Stomach (tissue), 9 donors: Measurements from ENCODE around the gene MYO16. TPM values are rescaled to one million over a fixed set of nuclear protein-coding genes. Genes with fewer than 3 reads are reported as not detected.

Experiments used
- DNase-seq, 2 donors: peaks; one replicate each; pipeline versions ENCODE4 v3.0.0 to v3.0.0-alpha.2; 2013 to 2019
- H3K27ac ChIP-seq, 5 donors: fragments of 200-600 bp in 4 of 5; sonication (generic) in 4 of 5; one replicate each; pipeline ENCODE4 v1.5.1; 2013 to 2019; ENCODE audit warnings: mild to moderate bottlenecking in 1 of 5, moderate library complexity in 1 of 5
- H3K27me3 ChIP-seq, 3 donors: fragments of 200-600 bp; sonication (generic); one replicate each; pipeline ENCODE4 v1.5.1; 2017 to 2019; ENCODE audit warnings: mixed run types in 1 of 3
- H3K36me3 ChIP-seq, 4 donors: fragments of 200-600 bp; sonication (generic); 1 replicate in 3 of 4; 2 replicates in 1 of 4; pipeline ENCODE4 v1.5.1; 2016 to 2019
- H3K4me1 ChIP-seq, 4 donors: fragments of 200-600 bp; sonication (generic); one replicate each; pipeline ENCODE4 v1.5.1; 2016 to 2019
- H3K4me3 ChIP-seq, 4 donors: fragments of 200-600 bp; sonication (generic) in 3 of 4; one replicate each; pipeline ENCODE4 v1.5.1; 2016 to 2019; ENCODE audit warnings: mild to moderate bottlenecking in 1 of 4
- H3K9me3 ChIP-seq, 4 donors: fragments of 200-600 bp; sonication (generic); one replicate each; pipeline ENCODE4 v1.5.1; 2016 to 2019
- CTCF ChIP-seq, 7 experiments: fragments of 450-650 bp in 4 of 7; fragments of 200-600 bp in 3 of 7; sonication (generic) in 3 of 7; IDR thresholded peaks; one replicate each; pipeline ENCODE4 v1.5.1; 2016 to 2019; ENCODE audit warnings: antibody characterized with exemption in 7 of 7, control low read depth in 2 of 7, mild to moderate bottlenecking in 1 of 7
- EP300 ChIP-seq: sonication (generic); formaldehyde crosslinking; IDR thresholded peaks from one replicate; pipeline ENCODE4 v1.6.1; 2017; ENCODE audit warnings: antibody characterized with exemption
- POLR2A ChIP-seq, 4 donors: fragments of 450-650 bp; IDR thresholded peaks; one replicate each; pipeline ENCODE4 v1.6.1; 2016; ENCODE audit warnings: antibody characterized with exemption in 4 of 4, control low read depth in 2 of 4, mild to moderate bottlenecking in 1 of 4, moderate library complexity in 1 of 4
- POLR2AphosphoS5 ChIP-seq, 3 donors: sonication (generic); formaldehyde crosslinking; IDR thresholded peaks; one replicate each; pipeline ENCODE4 v1.6.1; 2016; ENCODE audit warnings: antibody characterized with exemption in 3 of 3
- WGBS, 5 donors: extraction: QIAGEN DNeasy Blood & Tissue Kit in 3 of 5; methylation state at CpG; one replicate each; pipeline versions ENCODE4 v1.1.5 to v1.1.7; 2013 to 2018; 5-methylcytosine and 5-hydroxymethylcytosine counted together
- intact Hi-C: fragments of 100-400 bp; cut with DNase I; formaldehyde crosslinking; loops from one replicate; pipeline ENCODE4 v1.15.1; 2023; ENCODE audit warnings: low total_unique reads
- polyA plus RNA-seq, 3 donors: library from polyadenylated mRNA; stranded (reverse); fragments of 200-250 nt; gene quantifications; one replicate each; pipeline ENCODE4 v1.2.3, GENCODE V29; 2013
- total RNA-seq, 5 donors: library from RNA; depleted of rRNA; stranded (reverse); fragments of >200 nt; gene quantifications; one replicate each; pipeline versions ENCODE4 v1.1.0 to v1.2.3, GENCODE V29; 2014 to 2016
- donor health status: healthy with polysubstance abuse.
- donor health status: Bipolar disorder and iron deficiency.
- donor health status: healthy.

MYO16 gene
- total and polyA plus RNA-seq, 8 donors = under 0.01 to 1.8 (median 0.15) TPM; not detected in 3

DNA sequence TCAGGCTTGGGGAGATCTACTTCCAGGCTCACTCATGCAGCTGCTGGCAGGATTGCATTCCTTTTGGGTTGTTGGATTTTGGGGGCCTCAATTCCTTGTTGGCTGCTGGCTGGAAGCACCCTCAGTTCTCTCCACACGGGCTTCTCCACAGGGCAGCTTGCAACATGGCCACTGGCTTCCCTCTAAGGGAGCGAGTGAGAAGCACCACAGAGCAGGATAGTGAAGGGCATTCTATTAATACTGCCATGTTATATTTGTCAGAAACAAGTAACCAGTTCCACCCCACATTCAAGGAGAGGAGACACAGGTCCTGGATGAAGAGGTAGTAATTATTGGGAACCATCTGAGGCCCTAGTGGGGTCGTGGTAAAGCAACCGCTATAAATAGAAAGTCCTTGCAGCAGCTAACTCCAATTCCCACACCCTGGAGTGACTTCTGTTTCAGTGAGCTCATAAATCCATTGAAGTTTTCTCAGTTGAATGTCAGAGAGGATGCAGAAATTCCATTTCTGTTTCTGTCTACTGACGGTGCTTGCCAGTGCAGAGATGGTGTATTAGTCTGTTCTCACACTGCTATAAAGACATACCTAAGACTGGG lies 598.0 kb downstream of the MYO16 start:
- TF ChIP-seq POLR2AphosphoS5 (IDR thresholded peaks at IDR 0.05) = no peak
- no peak for TF ChIP-seq POLR2A (IDR thresholded peaks at IDR 0.05)
- no peak for TF ChIP-seq EP300
- no peak for TF ChIP-seq CTCF (IDR thresholded peaks at IDR 0.05)
- Histone ChIP-seq H3K4me3 (no peak overlapping the region), H3K27me3 (no peaks in the 10 kb centered on the region), H3K4me1 (no peaks in the 10 kb centered on the region), H3K9me3 (peaks cover 0 to 23% (median 21%) of the 10 kb centered on the region in 4 donors), H3K27ac (no peak overlapping the region), H3K36me3 (no peaks in the 10 kb centered on the region)
- WGBS, 5 donors = 66 to 82% (median 75%) methylated on average over 5 of the region's 5 CpGs
- intact Hi-C loops = no loop called here
- DNase-seq = no peak

DNA sequence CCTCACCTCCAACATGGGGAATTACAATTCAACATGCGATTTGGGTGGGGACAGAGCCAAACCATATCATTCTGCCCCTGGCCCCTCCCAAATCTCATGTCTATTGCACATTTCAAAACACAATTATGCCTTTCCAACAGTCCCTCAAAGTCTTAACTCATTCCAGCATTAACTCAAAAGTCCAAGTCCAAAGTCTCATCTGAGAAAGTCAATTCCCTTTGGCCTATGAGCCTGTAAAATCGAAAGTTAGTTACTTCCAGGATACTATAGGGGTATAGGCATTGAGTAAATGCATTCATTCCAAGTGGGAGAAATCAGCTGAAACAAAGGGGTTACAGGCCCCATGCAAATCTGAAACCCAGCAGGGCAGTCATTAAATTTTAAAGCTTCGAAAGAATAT lies 598.8 kb downstream of the MYO16 start:
- intact Hi-C loops = no loop called here
- no peak for DNase-seq
- no peak overlapping the region for H3K27ac ChIP-seq
- H3K4me1 ChIP-seq = no peaks in the 10 kb centered on the region
- H3K27me3 ChIP-seq = no peaks in the 10 kb centered on the region
- TF ChIP-seq POLR2A (IDR thresholded peaks at IDR 0.05) = no peak
- TF ChIP-seq CTCF (IDR thresholded peaks at IDR 0.05) = no peak
- H3K9me3 ChIP-seq = peaks cover 0 to 16% (median 14%) of the 10 kb centered on the region in 4 donors
- H3K36me3 ChIP-seq = no peaks in the 10 kb centered on the region
- 76 to 94% (median 89%) methylated on average over 2 to 3 of the region's 3 CpGs for WGBS, 5 donors
- H3K4me3 ChIP-seq = no peak overlapping the region

- no peak overlapping the region for H3K4me3 ChIP-seq
- DNase-seq = no peak
- H3K9me3 ChIP-seq = peaks cover 0 to 9% (median 6%) of the 10 kb centered on the region in 4 donors
- TF ChIP-seq POLR2A (IDR thresholded peaks at IDR 0.05) (no peak), CTCF (IDR thresholded peaks at IDR 0.05) (no peak), EP300 (no peak), POLR2AphosphoS5 (IDR thresholded peaks at IDR 0.05) (no peak)
- H3K36me3 ChIP-seq = no peaks in the 10 kb centered on the region
- no peaks in the 10 kb centered on the region for H3K4me1 ChIP-seq
- WGBS, 5 donors = 87 to 100% (median 96%) methylated on average over 1 of the region's 1 CpG
- H3K27ac ChIP-seq = no peak overlapping the region
- no peaks in the 10 kb centered on the region for H3K27me3 ChIP-seq
- intact Hi-C loops = no loop called here
Measured at GRCh38 chr13:109231888-109232287, 602.5 kb downstream of the MYO16 start.

- H3K27ac ChIP-seq = no peak overlapping the region
- TF ChIP-seq POLR2A (IDR thresholded peaks at IDR 0.05) (no peak), CTCF (IDR thresholded peaks at IDR 0.05) (no peak), EP300 (no peak), POLR2AphosphoS5 (IDR thresholded peaks at IDR 0.05) (no peak)
- no peak for DNase-seq
- WGBS, 5 donors = 64 to 80% (median 72%) methylated on average over 5 of the region's 5 CpGs
- H3K27me3 ChIP-seq = no peaks in the 10 kb centered on the region
- H3K36me3 ChIP-seq = no peaks in the 10 kb centered on the region
- H3K4me3 ChIP-seq = no peak overlapping the region
- H3K4me1 ChIP-seq = no peaks in the 10 kb centered on the region
- intact Hi-C loops = no loop called here
- H3K9me3 ChIP-seq = peaks cover 0 to 9% (median 6%) of the 10 kb centered on the region in 4 donors
Measured at GRCh38 chr13:109233293-109233692, 603.9 kb downstream of the MYO16 start.
